ENCODE data around the gene SPTSSA. TPM values are rescaled to one million over a fixed set of nuclear protein-coding genes. Genes with fewer than 3 reads are reported as not detected.

Gene SPTSSA
- total RNA-seq, 4 donors from 2014 or later = 17.0 to 31.4 (median 21.7) TPM

GRCh38 chr14:34475163-34475562 lies 13.1 kb upstream of the SPTSSA start:
- TF ChIP-seq CTCF (IDR thresholded peaks at IDR 0.05) = no peak
- no peak for TF ChIP-seq POLR2A (IDR thresholded peaks at IDR 0.05)
- DNase-seq = no peak
- no peaks in the 10 kb centered on the region for H3K9me3 ChIP-seq

GRCh38 chr14:34474187-34474679 lies 12.2 kb upstream of the SPTSSA start:
- TF ChIP-seq CTCF (IDR thresholded peaks at IDR 0.05) = no peak
- no peak for TF ChIP-seq POLR2A (IDR thresholded peaks at IDR 0.05)
- Histone ChIP-seq H3K36me3 (no peaks in the 10 kb centered on the region), H3K4me3 (no peak overlapping the region), H3K4me1 (no peaks in the 10 kb centered on the region), H3K27me3 (no peaks in the 10 kb centered on the region), H3K27ac (no peak overlapping the region), H3K9me3 (no peaks in the 10 kb centered on the region)
- peak in 1 of 3 donors; percentile 2 for DNase-seq

More at GRCh38 chr14:34475163-34475562, 13.1 kb upstream of the SPTSSA start:
- no peak overlapping the region for H3K27ac ChIP-seq
- H3K36me3 ChIP-seq = no peaks in the 10 kb centered on the region
- H3K4me1 ChIP-seq = no peaks in the 10 kb centered on the region
- H3K4me3 ChIP-seq = no peak overlapping the region
- no peaks in the 10 kb centered on the region for H3K27me3 ChIP-seq

GRCh38 chr14:34472706-34473279 lies 10.8 kb upstream of the SPTSSA start:
- Histone ChIP-seq H3K9me3 (no peaks in the 10 kb centered on the region), H3K36me3 (no peaks in the 10 kb centered on the region), H3K27me3 (no peaks in the 10 kb centered on the region), H3K4me1 (no peaks in the 10 kb centered on the region), H3K27ac (no peak overlapping the region), H3K4me3 (no peak overlapping the region)
- peak in 1 of 3 donors; percentile 5 for DNase-seq
- TF ChIP-seq POLR2A (IDR thresholded peaks at IDR 0.05) (no peak), CTCF (IDR thresholded peaks at IDR 0.05) (no peak)

GRCh38 chr14:34470319-34470718 lies 8.3 kb upstream of the SPTSSA start:
- no peaks in the 10 kb centered on the region for H3K9me3 ChIP-seq
- no peak for TF ChIP-seq CTCF (IDR thresholded peaks at IDR 0.05)
- no peak for TF ChIP-seq POLR2A (IDR thresholded peaks at IDR 0.05)
- peaks cover 0 to 4% (median 0%) of the 10 kb centered on the region in 4 donors for H3K4me1 ChIP-seq
- no peak overlapping the region for H3K4me3 ChIP-seq
- H3K36me3 ChIP-seq = no peaks in the 10 kb centered on the region
- DNase-seq = peak in 1 of 3 donors; percentile 6
- H3K27ac ChIP-seq = no peak overlapping the region
- H3K27me3 ChIP-seq = no peaks in the 10 kb centered on the region

- Histone ChIP-seq H3K27me3 (no peaks in the 10 kb centered on the region), H3K27ac (no peak overlapping the region), H3K4me1 (peaks cover 0 to 10% (median 0%) of the 10 kb centered on the region in 4 donors), H3K9me3 (no peaks in the 10 kb centered on the region), H3K36me3 (no peaks in the 10 kb centered on the region), H3K4me3 (no peak overlapping the region)
- DNase-seq = peak in 1 of 3 donors; percentile 22
- TF ChIP-seq CTCF (IDR thresholded peaks at IDR 0.05) (no peak), POLR2A (IDR thresholded peaks at IDR 0.05) (no peak)
These were observed 4.7 kb upstream of the SPTSSA start for GRCh38 chr14:34466691-34467090.
